Prostate gland (tissue), 2 donors: Measurements from ENCODE around the gene PRIMPOL. TPM values are rescaled to one million over a fixed set of nuclear protein-coding genes. Genes with fewer than 3 reads are reported as not detected.
A peak's percentile ranks its signal among the peaks of the same experiment; 100 is the strongest.

Experiments
- DNase-seq: peaks from one replicate; pipeline ENCODE4 v3.0.0-alpha.2; 2019; ENCODE audit warnings: low spot score
- H3K27ac ChIP-seq, 2 donors: fragments of 200-600 bp; sonication (generic); 2 replicates each; pipeline ENCODE4 v1.5.1; 2017 to 2019
- H3K27me3 ChIP-seq: fragments of 200-600 bp; sonication (generic); replicated peaks from 2 replicates; pipeline ENCODE4 v1.5.1; 2019; ENCODE audit not compliant: insufficient read depth
- H3K36me3 ChIP-seq, 2 donors: fragments of 200-600 bp; sonication (generic); 1 replicate in 1 of 2; 2 replicates in 1 of 2; pipeline versions ENCODE4 v1.5.1 to v1.8.1; 2017 to 2019
- H3K4me1 ChIP-seq: fragments of 200-600 bp; sonication (generic); replicated peaks from 2 replicates; pipeline ENCODE4 v1.5.1; 2019
- H3K4me3 ChIP-seq, 2 donors: fragments of 200-600 bp; sonication (generic); 2 replicates each; pipeline ENCODE4 v1.5.1; 2017 to 2019
- H3K9me3 ChIP-seq: fragments of 200-600 bp; sonication (generic); 2 replicates; pipeline ENCODE4 v1.5.1; 2017
- POLR2A ChIP-seq: fragments of 450-650 bp; IDR thresholded peaks from one replicate; pipeline ENCODE4 v1.6.1; 2016; ENCODE audit warnings: antibody characterized with exemption, mild to moderate bottlenecking
- POLR2AphosphoS5 ChIP-seq: sonication (generic); formaldehyde crosslinking; IDR thresholded peaks from one replicate; pipeline ENCODE4 v1.6.1; 2017; ENCODE audit warnings: antibody characterized with exemption
- WGBS: methylation state at CpG from one replicate; pipeline ENCODE4 v1.1.5; 2018; 5-methylcytosine and 5-hydroxymethylcytosine counted together
- intact Hi-C: fragments of 100-400 bp; cut with DNase I; formaldehyde crosslinking; loops from one replicate; pipeline ENCODE4 v1.14.2; 2022
- total RNA-seq, 2 donors: library from RNA; depleted of rRNA; stranded (reverse); fragments of >200 nt; gene quantifications; one replicate each; pipeline ENCODE4 v1.1.0, GENCODE V29; 2016
- TF ChIP-seq, protein P1 (sequence below), 4 experiments: fragments of 200-600 bp in 2 of 4; fragments of 450-650 bp in 2 of 4; sonication (generic) in 2 of 4; IDR thresholded peaks; 1 replicate in 3 of 4; 2 replicates in 1 of 4; pipeline ENCODE4 v1.5.1; 2016 to 2019; ENCODE audit warnings: antibody characterized with exemption in 4 of 4, mild to moderate bottlenecking in 2 of 4, moderate library complexity in 2 of 4

PRIMPOL gene
- total RNA-seq, 2 donors from 2014 or later = 14.3 to 28.6 TPM

DNA sequence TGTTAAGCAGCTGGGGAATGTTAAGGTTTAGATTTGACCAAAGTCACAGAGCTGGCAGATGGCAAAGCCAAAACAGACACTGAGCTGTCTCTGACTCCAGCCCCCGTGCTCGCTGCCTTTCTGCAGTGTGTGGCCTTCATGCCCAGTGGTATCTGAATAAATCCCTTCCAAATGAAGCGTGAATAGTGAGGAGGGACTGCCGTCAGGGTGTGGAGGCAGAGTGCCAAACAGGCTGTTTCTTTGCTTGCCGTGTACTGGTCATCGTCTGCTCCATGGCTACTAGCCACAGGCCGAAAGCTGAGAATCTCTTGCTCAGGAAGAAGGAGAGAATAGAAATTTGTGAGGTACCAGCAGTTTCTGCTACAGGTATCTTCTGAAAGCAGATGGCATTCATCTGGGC is 19.7 kb downstream of the PRIMPOL start:
- H3K4me3 ChIP-seq = no peak overlapping the region
- no peak for DNase-seq
- H3K36me3 ChIP-seq = no peaks in the 10 kb centered on the region
- H3K4me1 ChIP-seq = no peaks in the 10 kb centered on the region
- no peaks in the 10 kb centered on the region for H3K27me3 ChIP-seq
- TF ChIP-seq POLR2AphosphoS5 (no peak), POLR2A (no peak)
- TF ChIP-seq, protein P1, sequence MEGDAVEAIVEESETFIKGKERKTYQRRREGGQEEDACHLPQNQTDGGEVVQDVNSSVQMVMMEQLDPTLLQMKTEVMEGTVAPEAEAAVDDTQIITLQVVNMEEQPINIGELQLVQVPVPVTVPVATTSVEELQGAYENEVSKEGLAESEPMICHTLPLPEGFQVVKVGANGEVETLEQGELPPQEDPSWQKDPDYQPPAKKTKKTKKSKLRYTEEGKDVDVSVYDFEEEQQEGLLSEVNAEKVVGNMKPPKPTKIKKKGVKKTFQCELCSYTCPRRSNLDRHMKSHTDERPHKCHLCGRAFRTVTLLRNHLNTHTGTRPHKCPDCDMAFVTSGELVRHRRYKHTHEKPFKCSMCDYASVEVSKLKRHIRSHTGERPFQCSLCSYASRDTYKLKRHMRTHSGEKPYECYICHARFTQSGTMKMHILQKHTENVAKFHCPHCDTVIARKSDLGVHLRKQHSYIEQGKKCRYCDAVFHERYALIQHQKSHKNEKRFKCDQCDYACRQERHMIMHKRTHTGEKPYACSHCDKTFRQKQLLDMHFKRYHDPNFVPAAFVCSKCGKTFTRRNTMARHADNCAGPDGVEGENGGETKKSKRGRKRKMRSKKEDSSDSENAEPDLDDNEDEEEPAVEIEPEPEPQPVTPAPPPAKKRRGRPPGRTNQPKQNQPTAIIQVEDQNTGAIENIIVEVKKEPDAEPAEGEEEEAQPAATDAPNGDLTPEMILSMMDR (IDR thresholded peaks at IDR 0.05) = no peak
- intact Hi-C loops = no loop called here
- 73% methylated on average over 7 of the region's 7 CpGs for WGBS
- no peak overlapping the region for H3K27ac ChIP-seq
- H3K9me3 ChIP-seq = no peaks in the 10 kb centered on the region

DNA sequence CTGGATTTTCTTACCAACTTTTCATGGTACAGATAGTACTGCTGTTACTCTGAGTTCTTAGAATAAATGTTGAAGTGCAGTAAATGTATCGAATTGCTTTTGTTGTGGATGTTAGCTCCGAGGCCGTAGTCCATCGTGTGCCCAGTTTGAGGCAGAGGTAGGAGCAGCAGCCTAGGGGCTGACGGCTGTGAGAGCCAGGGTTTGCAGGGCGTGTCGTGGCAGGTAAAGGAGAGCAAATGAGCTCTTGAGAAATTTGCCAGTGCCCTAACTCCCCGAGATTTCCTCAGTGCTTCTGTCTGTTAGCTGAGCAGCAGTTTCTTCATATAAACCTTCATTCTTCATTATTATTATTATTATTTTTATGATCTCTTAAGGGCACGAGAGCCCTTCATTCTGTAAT is 21.6 kb downstream of the PRIMPOL start:
- no peaks in the 10 kb centered on the region for H3K27me3 ChIP-seq
- WGBS = 38% methylated on average over 9 of the region's 9 CpGs
- TF ChIP-seq, protein P1 (IDR thresholded peaks at IDR 0.05) = no peak
- TF ChIP-seq POLR2A (no peak), POLR2AphosphoS5 (no peak)
- DNase-seq = peak; percentile 51
- intact Hi-C loops = no loop called here
- no peak overlapping the region for H3K27ac ChIP-seq
- H3K36me3 ChIP-seq = no peaks in the 10 kb centered on the region
- no peaks in the 10 kb centered on the region for H3K9me3 ChIP-seq
- no peak overlapping the region for H3K4me3 ChIP-seq
- H3K4me1 ChIP-seq = no peaks in the 10 kb centered on the region

DNA sequence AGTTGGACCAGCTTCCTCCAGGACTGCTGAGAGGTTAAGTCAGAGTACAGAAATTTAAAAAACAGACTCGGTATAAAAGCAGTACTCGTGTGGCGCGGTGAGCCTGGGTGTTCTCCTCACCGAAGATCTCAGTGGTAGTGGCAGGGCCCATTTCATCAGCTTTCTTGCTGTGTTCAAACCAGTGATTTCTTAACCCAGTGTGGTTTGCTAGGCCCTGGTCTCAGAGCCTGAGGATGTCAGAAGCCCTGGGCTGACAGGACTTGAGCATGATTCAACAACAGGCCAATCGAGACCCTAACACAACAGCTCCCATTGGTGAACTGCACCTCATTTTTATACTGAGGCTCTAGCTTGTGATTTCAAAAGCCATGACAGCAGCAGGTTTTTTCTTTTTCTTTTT is 23.2 kb downstream of the PRIMPOL start:
- Histone ChIP-seq H3K9me3 (no peaks in the 10 kb centered on the region), H3K27ac (no peak overlapping the region), H3K36me3 (no peaks in the 10 kb centered on the region), H3K4me3 (no peak overlapping the region), H3K4me1 (no peaks in the 10 kb centered on the region), H3K27me3 (no peaks in the 10 kb centered on the region)
- DNase-seq = no peak
- TF ChIP-seq POLR2AphosphoS5 (no peak), POLR2A (no peak)
- TF ChIP-seq, protein P1 (IDR thresholded peaks at IDR 0.05) = no peak
- WGBS = 98% methylated on average over 6 of the region's 6 CpGs
- intact Hi-C loops = no loop called here

DNA sequence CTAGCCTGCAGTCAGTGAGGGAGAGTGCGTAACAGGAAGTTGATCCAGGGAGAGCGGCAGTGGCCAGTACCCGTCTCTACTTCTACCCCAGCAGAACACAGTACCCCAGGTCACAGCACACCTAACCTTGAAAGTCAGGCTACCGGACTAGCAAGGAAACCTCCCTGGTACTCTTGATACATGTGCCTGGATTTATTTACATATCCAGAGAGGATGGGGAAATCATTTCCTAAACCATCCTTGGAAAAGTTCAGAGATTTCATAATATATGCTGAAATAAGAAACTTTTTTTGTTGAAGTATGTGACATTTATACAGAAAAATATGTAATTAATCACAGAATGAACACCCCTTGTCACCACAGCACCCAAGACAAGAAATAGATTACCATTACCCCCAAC is 24.5 kb downstream of the PRIMPOL start:
- Histone ChIP-seq H3K27me3 (no peaks in the 10 kb centered on the region), H3K9me3 (no peaks in the 10 kb centered on the region), H3K4me1 (no peaks in the 10 kb centered on the region), H3K27ac (no peak overlapping the region), H3K36me3 (no peaks in the 10 kb centered on the region), H3K4me3 (no peak overlapping the region)
- intact Hi-C loops = no loop called here
- DNase-seq = no peak
- WGBS = 95% methylated on average over 4 of the region's 4 CpGs
- TF ChIP-seq, protein P1 (IDR thresholded peaks at IDR 0.05) = no peak
- no peak for TF ChIP-seq POLR2AphosphoS5

DNA sequence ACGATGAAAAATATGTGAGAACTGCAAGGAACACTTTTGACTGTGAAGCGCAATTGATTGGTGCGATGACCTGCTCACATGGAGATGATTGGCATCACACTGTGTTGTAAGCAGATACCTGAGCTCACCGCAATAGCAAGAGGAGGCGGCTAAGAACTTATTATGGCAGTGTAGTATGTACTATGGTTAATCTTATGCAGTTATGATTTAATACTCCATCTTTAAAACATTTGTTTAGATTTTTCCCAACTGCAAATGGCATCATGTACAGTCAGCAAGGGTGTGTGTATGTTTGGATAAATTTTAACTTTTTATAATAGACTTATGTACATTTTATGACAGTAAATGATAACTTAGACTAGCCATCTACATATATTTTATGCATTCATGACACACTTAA is 25.5 kb downstream of the PRIMPOL start:
- H3K9me3 ChIP-seq = no peaks in the 10 kb centered on the region
- H3K27me3 ChIP-seq = no peaks in the 10 kb centered on the region
- intact Hi-C loops = no loop called here
- TF ChIP-seq POLR2A (no peak), POLR2AphosphoS5 (no peak)
- TF ChIP-seq, protein P1 (IDR thresholded peaks at IDR 0.05) = no peak
- no peak overlapping the region for H3K27ac ChIP-seq
- 96% methylated on average over 5 of the region's 5 CpGs for WGBS
- DNase-seq = no peak
- no peaks in the 10 kb centered on the region for H3K36me3 ChIP-seq
- no peak overlapping the region for H3K4me3 ChIP-seq
- H3K4me1 ChIP-seq = no peaks in the 10 kb centered on the region
